ENCODE measurements around the gene ZNF215.
"Not testable (repeated sequence)": the region's sequence is repeated elsewhere in the genome, so short reads cannot be mapped to it uniquely, and the experiment has no call there.

Gene ZNF215

DNA sequence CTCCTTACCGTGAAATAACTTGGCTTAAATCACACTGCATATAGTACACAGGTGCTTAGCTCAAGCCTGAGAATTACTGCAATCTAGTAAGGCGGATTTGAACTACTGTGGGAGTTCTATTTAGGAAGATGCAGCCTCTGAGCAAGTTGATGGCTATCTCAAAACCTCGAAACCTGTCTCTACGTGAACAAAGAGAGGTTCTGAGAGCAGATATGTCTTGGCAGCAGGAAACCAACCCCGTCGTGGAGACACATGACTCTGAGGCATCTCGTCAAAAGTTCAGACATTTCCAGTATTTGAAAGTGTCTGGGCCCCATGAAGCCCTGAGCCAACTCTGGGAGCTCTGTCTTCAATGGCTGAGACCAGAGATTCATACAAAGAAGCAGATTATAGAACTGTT is 5.9 kb downstream of the ZNF215 start:
- in situ Hi-C loops (cut with MboI; ENCODE audit: low sequenced_read_pairs), result no loop called here

DNA sequence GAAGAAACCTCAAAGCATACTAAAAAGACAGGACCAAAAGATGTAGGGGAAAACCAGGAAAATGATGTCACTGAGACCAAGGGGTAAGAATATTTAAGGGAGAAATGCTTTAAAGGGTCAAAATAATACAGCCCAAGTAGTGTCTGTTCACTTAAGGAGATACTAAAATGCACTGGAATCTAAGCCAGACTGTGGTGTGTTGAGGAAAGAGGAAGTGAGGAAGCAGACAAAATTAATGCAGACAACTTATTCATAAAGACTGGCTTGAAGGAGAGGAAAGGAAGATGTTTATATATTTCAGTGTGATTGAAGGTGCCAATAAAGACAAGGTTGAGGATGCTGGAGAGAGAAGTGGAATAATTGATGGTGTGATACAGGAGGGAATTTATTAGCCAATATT is 15.7 kb downstream of the ZNF215 start:
- in situ Hi-C loops (cut with MboI; ENCODE audit: low sequenced_read_pairs), result no loop called here

DNA sequence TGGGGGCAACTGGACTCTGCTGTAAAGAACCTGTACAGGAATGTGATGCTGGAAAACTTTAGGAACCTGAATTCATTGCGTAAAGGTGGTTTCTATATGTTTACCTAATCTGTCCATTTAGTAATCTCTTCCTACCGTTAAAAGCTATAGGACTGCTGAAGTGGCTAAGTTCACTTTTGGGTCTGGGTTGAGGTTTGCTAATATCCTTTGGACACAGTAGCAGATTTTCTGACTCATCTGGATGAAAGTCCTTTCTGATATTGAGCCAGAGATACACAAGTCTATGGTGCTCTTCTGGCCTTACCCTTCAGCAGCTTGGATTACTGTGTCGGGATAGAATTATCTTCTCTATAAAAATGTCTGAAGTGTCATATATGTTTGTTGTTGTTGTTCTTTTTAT is 16.9 kb downstream of the ZNF215 start:
- in situ Hi-C loops (cut with MboI; ENCODE audit: low sequenced_read_pairs), result no loop called here

DNA sequence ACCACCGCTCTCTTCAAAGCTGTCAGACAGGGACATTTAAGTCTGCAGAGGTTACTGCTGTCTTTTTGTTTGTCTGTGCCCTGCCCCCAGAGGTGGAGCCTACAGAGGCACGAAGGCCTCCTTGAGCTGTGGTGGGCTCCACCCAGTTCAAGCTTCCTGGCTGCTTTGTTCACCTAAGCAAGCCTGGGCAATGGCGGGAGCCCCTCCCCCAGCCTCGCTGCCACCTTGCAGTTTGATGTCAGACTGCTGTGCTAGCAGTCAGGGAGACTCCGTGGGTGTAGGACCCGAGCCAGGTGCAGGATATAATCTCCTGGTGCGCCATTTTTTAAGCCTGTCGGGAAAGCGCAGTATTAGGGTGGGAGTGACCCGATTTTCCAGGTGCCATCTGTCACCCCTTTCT is 28.0 kb downstream of the ZNF215 start:
- in situ Hi-C loops (cut with MboI; ENCODE audit: low sequenced_read_pairs), result not testable (repeated sequence)

- in situ Hi-C loops (cut with MboI; ENCODE audit: low sequenced_read_pairs), result no loop called here
Measured at GRCh38 chr11:6962141-6962540, 35.9 kb downstream of the ZNF215 start.

GRCh38 chr11:6962673-6963072 is 36.4 kb downstream of the ZNF215 start:
- in situ Hi-C loops (cut with MboI; ENCODE audit: low sequenced_read_pairs), result no loop called here

DNA sequence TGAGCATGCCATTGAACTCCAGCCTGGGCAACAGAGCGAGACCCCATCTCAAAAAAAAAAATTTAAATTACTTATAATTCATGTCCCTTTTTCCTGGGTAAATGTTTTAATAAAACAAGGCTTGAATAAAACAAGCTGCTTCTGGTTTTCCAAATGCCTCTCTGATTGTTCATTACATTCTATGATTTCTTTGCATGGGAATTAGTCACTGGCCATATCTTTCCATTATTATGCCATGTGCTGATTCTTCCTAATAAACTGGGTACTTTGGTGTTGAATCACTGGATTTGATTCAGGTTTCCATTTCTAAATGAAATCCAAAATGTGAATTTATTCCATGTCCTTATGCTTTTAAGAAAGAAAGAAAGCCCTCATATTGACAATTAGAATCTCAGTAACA is 42.6 kb downstream of the ZNF215 start:
- in situ Hi-C loops (cut with MboI; ENCODE audit: low sequenced_read_pairs), result no loop called here

DNA sequence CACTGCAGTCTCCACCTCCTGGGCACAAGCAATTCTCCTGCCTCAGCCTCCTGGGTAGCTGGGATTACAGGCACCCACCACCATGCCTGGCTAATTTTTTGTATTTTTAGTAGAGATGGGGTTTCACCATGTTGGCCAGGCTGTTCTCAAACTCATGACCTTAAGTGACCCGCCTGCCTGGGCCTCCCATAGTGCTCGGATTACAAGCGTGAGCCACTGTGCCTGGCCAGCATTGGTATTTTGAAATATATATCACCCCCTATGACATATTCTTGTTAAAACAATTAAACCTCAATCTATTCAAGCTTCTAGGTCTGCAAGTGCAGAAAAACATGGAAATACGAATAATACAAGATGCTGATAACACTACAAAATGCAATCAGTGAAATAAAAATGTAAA is 43.6 kb downstream of the ZNF215 start:
- in situ Hi-C loops (cut with MboI; ENCODE audit: low sequenced_read_pairs), result not testable (repeated sequence)

- in situ Hi-C loops (cut with MboI; ENCODE audit: low sequenced_read_pairs), result no loop called here
Measured at GRCh38 chr11:6979365-6979764, 53.1 kb downstream of the ZNF215 start.

- in situ Hi-C loops (cut with MboI; ENCODE audit: low sequenced_read_pairs), result no loop called here
Measured at GRCh38 chr11:6986487-6986886, 60.3 kb downstream of the ZNF215 start.

DNA sequence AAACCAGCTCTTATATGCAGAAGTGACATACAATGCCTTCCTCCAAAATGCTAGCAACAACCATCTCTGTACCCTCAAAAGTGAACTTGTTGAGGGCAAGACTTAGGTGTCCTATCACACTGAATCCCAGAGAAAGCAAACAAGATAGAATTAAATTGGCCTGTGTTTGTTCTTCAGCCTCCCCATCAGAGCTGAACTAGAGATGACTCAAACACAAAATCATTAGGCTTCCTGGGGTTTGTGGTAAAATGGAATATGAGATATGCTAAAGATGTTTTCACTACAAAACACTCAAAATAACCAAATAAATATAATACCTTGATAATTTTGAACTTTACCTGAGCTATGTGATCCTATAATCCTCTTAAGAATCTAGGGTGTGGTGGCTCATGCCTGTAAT is 62.3 kb downstream of the ZNF215 start:
- in situ Hi-C loops (cut with MboI; ENCODE audit: low sequenced_read_pairs), result no loop called here

- in situ Hi-C loops (cut with MboI; ENCODE audit: low sequenced_read_pairs), result no loop called here
Measured at GRCh38 chr11:6991227-6991626, 65.0 kb downstream of the ZNF215 start.

DNA sequence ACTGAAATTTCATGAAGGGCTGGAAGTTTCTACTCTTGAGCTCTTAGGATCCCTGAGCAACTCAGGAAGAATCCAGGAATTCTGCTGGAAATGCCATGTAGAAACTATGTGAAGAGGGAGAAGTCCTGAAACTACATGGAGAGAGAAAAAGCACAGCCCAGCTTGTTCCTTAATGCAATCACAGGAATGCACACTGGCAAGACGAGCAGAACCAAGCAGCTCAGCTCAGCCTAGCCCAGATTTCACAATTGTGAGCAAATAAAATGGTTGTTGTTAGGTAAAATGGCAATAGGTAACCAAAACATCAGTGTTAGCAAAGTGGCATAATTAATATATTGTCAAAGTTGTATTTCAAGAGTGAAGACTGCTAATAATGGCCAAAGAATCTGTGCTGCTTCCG is 65.8 kb downstream of the ZNF215 start:
- in situ Hi-C loops (cut with MboI; ENCODE audit: low sequenced_read_pairs), result no loop called here

DNA sequence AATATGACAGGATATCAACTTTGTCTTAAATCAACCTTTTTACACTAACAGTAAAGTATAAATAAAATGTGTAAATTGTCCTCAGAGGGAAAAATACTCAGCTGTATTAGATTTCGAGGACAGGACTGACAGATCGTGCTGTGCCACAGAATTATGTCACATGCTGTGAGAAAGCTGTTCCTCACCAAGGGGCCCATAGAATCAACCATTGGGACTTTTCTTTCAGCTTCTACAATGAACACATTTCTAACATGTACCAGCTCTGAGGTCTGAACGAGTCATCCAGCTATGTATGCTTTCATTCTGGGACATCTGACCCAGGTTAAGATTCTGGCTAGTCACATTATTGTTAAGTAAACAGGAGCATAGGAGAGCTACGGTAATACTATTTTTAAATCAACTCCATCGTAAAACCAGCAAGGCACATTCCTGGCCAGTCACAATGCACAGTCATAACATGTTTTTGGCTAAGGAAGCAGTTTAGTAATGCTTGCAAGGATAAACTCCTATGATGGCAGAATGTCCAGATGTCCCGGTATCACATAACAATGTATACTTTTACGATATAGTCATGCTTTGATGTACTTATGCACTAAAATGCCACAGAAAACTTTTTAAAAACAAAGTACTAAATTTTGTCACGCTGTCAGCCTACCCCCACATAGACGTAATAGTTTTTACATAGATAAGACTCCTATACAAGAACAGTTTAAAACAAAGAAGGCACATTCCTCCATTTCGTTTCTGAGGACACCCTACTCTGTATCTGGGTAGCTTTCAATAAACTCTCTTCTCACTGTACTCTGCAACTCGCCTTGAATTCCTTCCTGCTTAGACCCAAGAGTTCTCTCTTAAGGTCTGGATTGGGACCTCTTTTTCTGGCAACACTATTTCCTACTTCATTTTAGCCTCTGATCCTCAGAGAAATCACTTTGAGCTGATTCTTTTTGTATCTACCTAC is 66.5 kb downstream of the ZNF215 start:
- in situ Hi-C loops (cut with MboI; ENCODE audit: low sequenced_read_pairs), result no loop called here

DNA sequence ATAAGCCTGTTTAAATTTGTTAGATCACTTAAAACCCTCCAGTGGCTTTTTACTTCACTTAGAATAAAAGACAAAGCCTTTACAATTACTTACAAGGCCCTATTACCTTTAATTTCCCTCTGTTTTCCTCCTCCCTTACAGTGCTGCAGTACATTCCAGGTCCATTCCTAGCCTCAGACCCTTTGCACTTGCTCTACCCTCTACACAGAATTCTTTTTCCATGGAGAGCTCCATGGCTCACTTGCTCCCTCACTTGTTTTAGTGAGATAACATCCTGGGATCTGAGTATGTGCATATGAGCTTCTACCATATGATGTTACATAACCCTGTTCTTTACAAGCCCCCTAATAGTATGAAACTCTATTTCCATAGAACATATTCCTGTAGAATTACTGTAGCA is 69.5 kb downstream of the ZNF215 start:
- in situ Hi-C loops (cut with MboI; ENCODE audit: low sequenced_read_pairs), result no loop called here

DNA sequence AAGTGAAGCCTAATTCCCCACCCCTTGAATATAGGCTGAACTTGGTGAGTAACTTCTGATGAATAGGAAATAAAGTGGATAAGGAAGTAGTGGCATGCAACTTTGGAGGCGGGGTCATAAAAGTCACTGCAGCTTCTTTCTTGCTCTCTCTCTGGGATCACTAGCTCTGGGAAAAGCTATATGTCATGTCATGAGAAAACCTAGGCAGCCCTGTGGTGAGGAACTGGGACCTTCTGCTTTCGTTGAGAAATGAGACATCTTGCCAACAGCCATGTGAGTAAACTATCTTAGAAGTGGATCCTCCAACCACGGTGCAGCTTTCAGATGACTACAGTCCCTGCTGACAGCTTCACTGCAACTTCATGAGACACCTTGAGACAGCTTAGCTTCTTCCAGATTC is 78.3 kb downstream of the ZNF215 start:
- in situ Hi-C loops (cut with MboI; ENCODE audit: low sequenced_read_pairs), result no loop called here
